ENCODE data around the gene FAM114A2. TPM values are rescaled to one million over a fixed set of nuclear protein-coding genes. Genes with fewer than 3 reads are reported as not detected.

The FAM114A2 gene
- total RNA-seq = 10 to 100 TPM; 17.8 to 23.1 TPM

- no peaks in the 10 kb centered on the region for H3K9me3 Mint-ChIP-seq (ENCODE audit: insufficient read depth)
- DNase-seq = peak; percentile 93
- peak within 1 kb of the TSS; percentile 97 for H3K27ac Mint-ChIP-seq
- peak; percentile 100 for ATAC-seq
- ChIA-PET CTCF (interaction anchor here (0.6 to 4.4 kb wide), 6 partner anchors 9 to 74 kb away, joined by 3 to 23 read pairs (median 4); no protein-coding TSS in a partner anchor), POLR2A (interaction anchor here (0.6 to 2.4 kb wide), 18 partner anchors 9 to 898 kb away, joined by 3 to 16 read pairs (median 5); partner anchors contain the start of gene GALNT10)
- no peaks in the 10 kb centered on the region for H3K27me3 Mint-ChIP-seq (ENCODE audit: low read depth)
- peak within 1 kb of the TSS; percentile 87 for H3K4me3 Mint-ChIP-seq
- H3K4me1 Mint-ChIP-seq (ENCODE audit: low read depth) = peaks cover 47% of the 10 kb centered on the region
- H3K36me3 Mint-ChIP-seq (ENCODE audit: low read depth) = peaks cover 12% of the 10 kb centered on the region
These were observed at the start of gene FAM114A2, which contains the start of gene MFAP3 for GRCh38 chr5:154038707-154039457. Gene FAM114A2, minus strand, starts transcription at chr5:154038910. Its CDS starts 3,957 bp downstream, at chr5:154034953. Gene MFAP3, plus strand, starts transcription at chr5:154038967. Its CDS starts 10,756 bp downstream, at chr5:154049723.

GRCh38 chr5:154087260-154087659 is 48.5 kb upstream of the FAM114A2 start:
- peaks cover 2% of the 10 kb centered on the region for H3K4me1 Mint-ChIP-seq (ENCODE audit: low read depth)
- H3K27me3 Mint-ChIP-seq (ENCODE audit: low read depth) = peaks cover 21% of the 10 kb centered on the region
- DNase-seq = no peak
- H3K36me3 Mint-ChIP-seq (ENCODE audit: low read depth) = no peaks in the 10 kb centered on the region
- no peak overlapping the region for H3K27ac Mint-ChIP-seq
- CTCF ChIA-PET = interaction anchor here (1.2 to 4.0 kb wide), 2 partner anchors 12 to 15 kb away, joined by 3 to 20 read pairs; no protein-coding TSS in a partner anchor
- H3K9me3 Mint-ChIP-seq (ENCODE audit: insufficient read depth) = no peaks in the 10 kb centered on the region
- POLR2A ChIA-PET = no interaction called here
- ATAC-seq = no peak
- H3K4me3 Mint-ChIP-seq = no peak overlapping the region

GRCh38 chr5:154086641-154087040 is 47.9 kb upstream of the FAM114A2 start:
- DNase-seq (no peak), ATAC-seq (no peak)
- Mint-ChIP-seq H3K27me3 (ENCODE audit: low read depth) (peaks cover 18% of the 10 kb centered on the region), H3K4me1 (ENCODE audit: low read depth) (peaks cover 1% of the 10 kb centered on the region), H3K27ac (no peak overlapping the region), H3K4me3 (no peak overlapping the region), H3K36me3 (ENCODE audit: low read depth) (no peaks in the 10 kb centered on the region), H3K9me3 (ENCODE audit: insufficient read depth) (no peaks in the 10 kb centered on the region)
- ChIA-PET CTCF (interaction anchor here (1.2 to 4.0 kb wide), 3 partner anchors 11 to 14 kb away, joined by 3 to 20 read pairs (median 3); no protein-coding TSS in a partner anchor), POLR2A (no interaction called here)

GRCh38 chr5:154086146-154086545 is 47.4 kb upstream of the FAM114A2 start:
- Mint-ChIP-seq H3K36me3 (ENCODE audit: low read depth) (no peaks in the 10 kb centered on the region), H3K9me3 (ENCODE audit: insufficient read depth) (no peaks in the 10 kb centered on the region), H3K4me1 (ENCODE audit: low read depth) (no peaks in the 10 kb centered on the region), H3K27me3 (ENCODE audit: low read depth) (peaks cover 17% of the 10 kb centered on the region), H3K27ac (no peak overlapping the region), H3K4me3 (no peak overlapping the region)
- no peak for DNase-seq
- ChIA-PET CTCF (interaction anchor here (1.2 to 4.0 kb wide), 2 partner anchors 10 to 14 kb away, joined by 3 to 20 read pairs; no protein-coding TSS in a partner anchor), POLR2A (no interaction called here)
- no peak for ATAC-seq

- Mint-ChIP-seq H3K36me3 (ENCODE audit: low read depth) (no peaks in the 10 kb centered on the region), H3K27me3 (ENCODE audit: low read depth) (peaks cover 11% of the 10 kb centered on the region), H3K4me1 (ENCODE audit: low read depth) (no peaks in the 10 kb centered on the region), H3K4me3 (no peak overlapping the region), H3K9me3 (ENCODE audit: insufficient read depth) (no peaks in the 10 kb centered on the region), H3K27ac (no peak overlapping the region)
- ATAC-seq (no peak), DNase-seq (no peak)
- ChIA-PET POLR2A (no interaction called here), CTCF (interaction anchor here (1.0 to 4.0 kb wide), 2 partner anchors 12 to 321 kb away, joined by 3 to 20 read pairs; no protein-coding TSS in a partner anchor)
These were observed 45.4 kb upstream of the FAM114A2 start for GRCh38 chr5:154084062-154084639.

- Mint-ChIP-seq H3K36me3 (ENCODE audit: low read depth) (peaks cover 4% of the 10 kb centered on the region), H3K9me3 (ENCODE audit: insufficient read depth) (no peaks in the 10 kb centered on the region), H3K4me3 (no peak overlapping the region), H3K4me1 (ENCODE audit: low read depth) (peaks cover 16% of the 10 kb centered on the region), H3K27me3 (ENCODE audit: low read depth) (peaks cover 3% of the 10 kb centered on the region), H3K27ac (no peak overlapping the region)
- ChIA-PET POLR2A (no interaction called here), CTCF (interaction anchor here (1.8 to 2.2 kb wide), 2 partner anchors 9 to 108 kb away, joined by 5 to 10 read pairs; no protein-coding TSS in a partner anchor)
- no peak for DNase-seq
- ATAC-seq = no peak
These were observed 42.5 kb upstream of the FAM114A2 start for GRCh38 chr5:154081246-154081645.

- no peaks in the 10 kb centered on the region for H3K9me3 Mint-ChIP-seq (ENCODE audit: insufficient read depth)
These were observed 39.6 kb upstream of the FAM114A2 start for GRCh38 chr5:154078272-154078671.

GRCh38 chr5:154077696-154078095 is 39.0 kb upstream of the FAM114A2 start:
- Mint-ChIP-seq H3K27me3 (ENCODE audit: low read depth) (no peaks in the 10 kb centered on the region), H3K4me1 (ENCODE audit: low read depth) (peaks cover 43% of the 10 kb centered on the region), H3K9me3 (ENCODE audit: insufficient read depth) (no peaks in the 10 kb centered on the region), H3K36me3 (ENCODE audit: low read depth) (peaks cover 6% of the 10 kb centered on the region), H3K4me3 (no peak overlapping the region), H3K27ac (no peak overlapping the region)
- no peak for DNase-seq
- POLR2A ChIA-PET = no interaction called here
- CTCF ChIA-PET = interaction anchor here (4.7 to 4.8 kb wide), 2 partner anchors 103 to 327 kb away, joined by 26 to 35 read pairs; no protein-coding TSS in a partner anchor
- ATAC-seq = no peak

More at GRCh38 chr5:154078272-154078671, 39.6 kb upstream of the FAM114A2 start:
- Mint-ChIP-seq H3K27me3 (ENCODE audit: low read depth) (no peaks in the 10 kb centered on the region), H3K4me3 (no peak overlapping the region), H3K4me1 (ENCODE audit: low read depth) (peaks cover 37% of the 10 kb centered on the region), H3K36me3 (ENCODE audit: low read depth) (peaks cover 6% of the 10 kb centered on the region), H3K27ac (no peak overlapping the region)
- ChIA-PET CTCF (interaction anchor here (4.7 to 4.8 kb wide), 2 partner anchors 102 to 326 kb away, joined by 26 to 35 read pairs; no protein-coding TSS in a partner anchor), POLR2A (no interaction called here)
- ATAC-seq = no peak
- DNase-seq = no peak

GRCh38 chr5:154076240-154076922 is 37.7 kb upstream of the FAM114A2 start:
- POLR2A ChIA-PET = interaction anchor here (2.8 kb wide), 1 partner anchor 114 kb away, joined by 20 read pairs; the partner anchor contains the start of gene GALNT10

GRCh38 chr5:154072414-154073171 is 33.9 kb upstream of the FAM114A2 start:
- Mint-ChIP-seq H3K4me1 (ENCODE audit: low read depth) (peaks cover 55% of the 10 kb centered on the region), H3K4me3 (peak overlapping the region; percentile 47), H3K27ac (peak overlapping the region; percentile 78), H3K27me3 (ENCODE audit: low read depth) (peaks cover 4% of the 10 kb centered on the region), H3K9me3 (ENCODE audit: insufficient read depth) (no peaks in the 10 kb centered on the region), H3K36me3 (ENCODE audit: low read depth) (peaks cover 6% of the 10 kb centered on the region)
- peak; percentile 91 for DNase-seq
- ChIA-PET CTCF (interaction anchor here (0.6 to 3.0 kb wide), 69 partner anchors 9 to 568 kb away, joined by 3 to 153 read pairs (median 4); partner anchors contain the start of genes FAM114A2, GALNT10 and MFAP3), POLR2A (interaction anchor here (0.6 to 1.6 kb wide), 4 partner anchors 9 to 118 kb away, joined by 3 to 10 read pairs (median 3); partner anchors contain the start of genes FAM114A2, GALNT10 and MFAP3)
- ATAC-seq = peak; percentile 89

More at GRCh38 chr5:154076240-154076922, 37.7 kb upstream of the FAM114A2 start:
- Mint-ChIP-seq H3K4me1 (ENCODE audit: low read depth) (peaks cover 56% of the 10 kb centered on the region), H3K27me3 (ENCODE audit: low read depth) (peaks cover 1% of the 10 kb centered on the region), H3K27ac (peak overlapping the region; percentile 82), H3K36me3 (ENCODE audit: low read depth) (peaks cover 6% of the 10 kb centered on the region), H3K9me3 (ENCODE audit: insufficient read depth) (no peaks in the 10 kb centered on the region), H3K4me3 (no peak overlapping the region)
- CTCF ChIA-PET = interaction anchor here (1.0 to 4.8 kb wide), 7 partner anchors 10 to 571 kb away, joined by 3 to 35 read pairs (median 4); no protein-coding TSS in a partner anchor
- ATAC-seq = no peak
- no peak for DNase-seq
